OCI-M2 (cell line): ENCODE measurements around the gene KRTAP13-2.

Experiments
- DNase-seq: peaks from one replicate; lab custom pipeline; 2025; ENCODE audit not compliant: unreplicated experiment; lab: John Stamatoyannopoulos, UW

KRTAP13-2 gene

DNA sequence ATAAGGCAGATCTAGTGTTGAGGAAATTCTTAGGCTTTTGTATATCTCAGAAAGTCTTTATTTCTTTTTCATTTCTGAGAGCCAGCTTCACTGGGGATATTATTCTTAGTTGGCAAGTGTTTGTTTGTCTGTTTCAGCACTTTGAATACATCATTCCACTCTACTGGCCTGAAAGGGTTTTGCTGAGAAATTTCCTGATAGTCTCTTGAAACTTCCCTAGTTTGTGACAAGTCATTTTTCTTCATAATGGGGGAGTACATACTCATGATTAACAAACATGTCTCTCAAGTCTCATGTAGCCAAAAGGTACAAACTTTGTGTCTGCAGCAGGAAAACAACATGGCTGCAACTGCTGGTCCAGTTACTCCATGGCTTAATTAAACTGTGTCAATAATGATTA, 45.7 kb downstream of the KRTAP13-2 start:
- DNase-seq = no peak
